Measurements from ENCODE around the gene WNT3A.

Gene WNT3A

DNA sequence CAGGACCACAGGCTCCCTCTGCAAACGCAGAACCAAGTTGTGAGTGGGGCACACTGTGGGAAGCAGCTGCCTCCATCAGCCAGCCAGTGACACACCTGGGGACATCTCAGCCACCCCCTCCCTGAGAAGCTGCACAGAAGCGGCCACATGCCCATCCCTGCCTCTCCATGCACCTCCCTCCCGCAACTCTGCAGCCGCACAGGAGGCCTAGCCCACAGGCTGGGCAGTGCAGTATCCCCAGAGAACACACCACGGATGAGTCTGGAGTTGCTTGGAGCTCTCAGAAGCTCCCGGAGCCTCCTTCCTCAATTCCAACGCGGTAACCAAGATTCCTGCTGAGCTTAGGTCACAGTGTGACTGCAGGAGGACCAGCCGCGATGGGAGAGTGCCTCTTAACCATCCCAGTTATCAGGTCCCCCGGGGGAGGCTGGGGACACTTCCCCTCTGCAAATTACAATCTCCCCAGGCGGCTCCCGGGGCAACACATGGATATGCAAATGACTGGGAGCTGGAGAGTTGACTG is 1.2 kb upstream of the WNT3A start:
- Histone ChIP-seq H3K27me3 (ENCODE audit: insufficient read depth, poor library complexity, severe bottlenecking) (peaks cover 55% of the 10 kb centered on the region), H3K27ac (replicated peaks) (no peak overlapping the region), H3K4me3 (replicated peaks; ENCODE audit: insufficient read depth, low read length) (no peak overlapping the region)
- DNase-seq (ENCODE audit: low read depth in 1 of 2, low spot score in 1 of 2): no peak
- no peak for TF ChIP-seq POLR2AphosphoS5 (IDR thresholded peaks at IDR 0.05; ENCODE audit: low read depth)
- TF ChIP-seq GABPA (IDR thresholded peaks at IDR 0.05; ENCODE audit: low read depth): no peak
- TF ChIP-seq SPI1 (IDR thresholded peaks at IDR 0.05; ENCODE audit: borderline replicate concordance, low read depth): no peak
- TF ChIP-seq, protein P1, sequence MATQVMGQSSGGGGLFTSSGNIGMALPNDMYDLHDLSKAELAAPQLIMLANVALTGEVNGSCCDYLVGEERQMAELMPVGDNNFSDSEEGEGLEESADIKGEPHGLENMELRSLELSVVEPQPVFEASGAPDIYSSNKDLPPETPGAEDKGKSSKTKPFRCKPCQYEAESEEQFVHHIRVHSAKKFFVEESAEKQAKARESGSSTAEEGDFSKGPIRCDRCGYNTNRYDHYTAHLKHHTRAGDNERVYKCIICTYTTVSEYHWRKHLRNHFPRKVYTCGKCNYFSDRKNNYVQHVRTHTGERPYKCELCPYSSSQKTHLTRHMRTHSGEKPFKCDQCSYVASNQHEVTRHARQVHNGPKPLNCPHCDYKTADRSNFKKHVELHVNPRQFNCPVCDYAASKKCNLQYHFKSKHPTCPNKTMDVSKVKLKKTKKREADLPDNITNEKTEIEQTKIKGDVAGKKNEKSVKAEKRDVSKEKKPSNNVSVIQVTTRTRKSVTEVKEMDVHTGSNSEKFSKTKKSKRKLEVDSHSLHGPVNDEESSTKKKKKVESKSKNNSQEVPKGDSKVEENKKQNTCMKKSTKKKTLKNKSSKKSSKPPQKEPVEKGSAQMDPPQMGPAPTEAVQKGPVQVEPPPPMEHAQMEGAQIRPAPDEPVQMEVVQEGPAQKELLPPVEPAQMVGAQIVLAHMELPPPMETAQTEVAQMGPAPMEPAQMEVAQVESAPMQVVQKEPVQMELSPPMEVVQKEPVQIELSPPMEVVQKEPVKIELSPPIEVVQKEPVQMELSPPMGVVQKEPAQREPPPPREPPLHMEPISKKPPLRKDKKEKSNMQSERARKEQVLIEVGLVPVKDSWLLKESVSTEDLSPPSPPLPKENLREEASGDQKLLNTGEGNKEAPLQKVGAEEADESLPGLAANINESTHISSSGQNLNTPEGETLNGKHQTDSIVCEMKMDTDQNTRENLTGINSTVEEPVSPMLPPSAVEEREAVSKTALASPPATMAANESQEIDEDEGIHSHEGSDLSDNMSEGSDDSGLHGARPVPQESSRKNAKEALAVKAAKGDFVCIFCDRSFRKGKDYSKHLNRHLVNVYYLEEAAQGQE (IDR thresholded peaks at IDR 0.05; ENCODE audit: insufficient replicate concordance, low read depth): no peak
- TF ChIP-seq, protein P2, sequence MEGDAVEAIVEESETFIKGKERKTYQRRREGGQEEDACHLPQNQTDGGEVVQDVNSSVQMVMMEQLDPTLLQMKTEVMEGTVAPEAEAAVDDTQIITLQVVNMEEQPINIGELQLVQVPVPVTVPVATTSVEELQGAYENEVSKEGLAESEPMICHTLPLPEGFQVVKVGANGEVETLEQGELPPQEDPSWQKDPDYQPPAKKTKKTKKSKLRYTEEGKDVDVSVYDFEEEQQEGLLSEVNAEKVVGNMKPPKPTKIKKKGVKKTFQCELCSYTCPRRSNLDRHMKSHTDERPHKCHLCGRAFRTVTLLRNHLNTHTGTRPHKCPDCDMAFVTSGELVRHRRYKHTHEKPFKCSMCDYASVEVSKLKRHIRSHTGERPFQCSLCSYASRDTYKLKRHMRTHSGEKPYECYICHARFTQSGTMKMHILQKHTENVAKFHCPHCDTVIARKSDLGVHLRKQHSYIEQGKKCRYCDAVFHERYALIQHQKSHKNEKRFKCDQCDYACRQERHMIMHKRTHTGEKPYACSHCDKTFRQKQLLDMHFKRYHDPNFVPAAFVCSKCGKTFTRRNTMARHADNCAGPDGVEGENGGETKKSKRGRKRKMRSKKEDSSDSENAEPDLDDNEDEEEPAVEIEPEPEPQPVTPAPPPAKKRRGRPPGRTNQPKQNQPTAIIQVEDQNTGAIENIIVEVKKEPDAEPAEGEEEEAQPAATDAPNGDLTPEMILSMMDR (IDR thresholded peaks at IDR 0.05; ENCODE audit: insufficient read depth, low read length): no peak

DNA sequence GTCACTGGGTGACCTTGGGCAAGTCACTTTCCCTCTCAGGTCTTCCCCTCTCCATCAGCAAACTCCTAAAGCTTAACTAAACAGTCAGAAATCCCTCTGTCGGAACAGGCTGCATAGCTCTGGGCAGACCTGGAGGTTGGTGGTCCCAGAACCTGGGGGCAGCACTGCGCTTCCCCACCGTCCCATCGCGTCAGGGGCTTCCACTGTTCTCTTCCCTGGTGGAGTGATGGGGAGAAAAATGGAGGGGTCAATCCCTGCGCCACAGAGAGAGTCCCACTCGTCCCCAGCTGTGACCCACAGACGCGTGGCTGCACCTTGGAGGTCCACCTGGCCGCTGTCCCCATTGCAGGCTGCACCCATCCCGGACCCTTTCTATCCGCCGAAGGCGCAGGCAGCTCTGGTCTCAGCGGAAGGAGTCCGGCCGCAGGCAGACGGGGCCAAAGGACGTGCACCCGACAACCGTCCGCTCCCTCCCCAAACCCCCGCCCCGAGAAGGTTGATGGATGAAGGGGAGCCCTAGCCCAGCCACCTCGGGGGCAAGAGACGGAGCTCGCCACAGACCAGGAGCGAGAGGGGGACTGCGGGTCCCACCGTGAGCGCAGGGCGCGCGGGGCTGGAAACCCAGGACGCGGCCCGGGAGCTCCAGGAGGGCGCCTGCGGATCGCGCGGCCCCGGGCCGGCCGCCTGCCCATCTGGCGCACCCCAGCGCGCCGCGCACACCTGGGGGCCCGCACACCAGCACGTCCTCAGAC is 588 bp upstream of the WNT3A start:
- H3K27me3 ChIP-seq (ENCODE audit: insufficient read depth, poor library complexity, severe bottlenecking): peaks cover 60% of the 10 kb centered on the region
- no peak overlapping the region for H3K27ac ChIP-seq (replicated peaks)
- H3K4me3 ChIP-seq (replicated peaks; ENCODE audit: insufficient read depth, low read length): no peak overlapping the region
- DNase-seq (ENCODE audit: low read depth in 1 of 2, low spot score in 1 of 2): no peak
- TF ChIP-seq, protein P1 (IDR thresholded peaks at IDR 0.05; ENCODE audit: insufficient replicate concordance, low read depth): no peak
- TF ChIP-seq POLR2AphosphoS5 (IDR thresholded peaks at IDR 0.05; ENCODE audit: low read depth): no peak
- TF ChIP-seq SPI1 (IDR thresholded peaks at IDR 0.05; ENCODE audit: borderline replicate concordance, low read depth): no peak
- TF ChIP-seq, protein P2 (IDR thresholded peaks at IDR 0.05; ENCODE audit: insufficient read depth, low read length): no peak
- TF ChIP-seq GABPA (IDR thresholded peaks at IDR 0.05; ENCODE audit: low read depth): no peak

DNA sequence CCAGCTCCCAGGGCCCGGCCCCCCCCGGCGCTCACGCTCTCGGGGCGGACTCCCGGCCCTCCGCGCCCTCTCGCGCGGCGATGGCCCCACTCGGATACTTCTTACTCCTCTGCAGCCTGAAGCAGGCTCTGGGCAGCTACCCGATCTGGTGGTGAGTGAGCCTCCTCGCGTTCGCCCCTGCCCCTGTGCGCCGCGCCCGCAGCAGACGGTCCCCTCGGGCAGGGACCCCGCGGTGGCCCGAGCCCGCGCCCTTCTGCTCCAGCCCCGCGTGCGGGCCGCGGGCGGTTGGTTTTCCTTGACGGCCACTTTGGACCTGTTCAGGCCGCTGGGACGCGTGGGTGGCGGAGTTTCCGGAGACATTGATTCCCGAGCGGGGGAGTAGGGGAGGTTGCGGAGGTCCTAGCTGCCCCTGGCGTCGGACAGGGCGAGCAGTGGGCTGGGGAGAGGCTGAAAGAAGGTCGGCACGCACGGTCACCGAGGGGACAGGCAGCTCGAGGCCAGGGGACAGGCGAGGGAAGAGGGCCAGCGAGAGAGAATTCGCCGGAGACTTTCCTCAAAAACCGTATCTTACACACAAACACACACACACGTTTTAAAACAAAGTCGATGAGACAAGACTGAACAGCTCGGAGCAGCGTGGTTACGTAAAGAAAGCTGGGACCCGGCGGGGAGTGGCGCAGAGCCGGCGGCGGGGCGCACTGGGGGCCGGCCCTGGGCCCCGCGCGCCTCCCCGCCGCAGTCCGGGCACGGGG is 427 bp downstream of the WNT3A start:
- peaks cover 61% of the 10 kb centered on the region for H3K27me3 ChIP-seq (ENCODE audit: insufficient read depth, poor library complexity, severe bottlenecking)
- TF ChIP-seq, protein P1 (IDR thresholded peaks at IDR 0.05; ENCODE audit: insufficient replicate concordance, low read depth): no peak
- TF ChIP-seq POLR2AphosphoS5 (IDR thresholded peaks at IDR 0.05; ENCODE audit: low read depth): no peak
- TF ChIP-seq, protein P2 (IDR thresholded peaks at IDR 0.05; ENCODE audit: insufficient read depth, low read length): no peak
- no peak for TF ChIP-seq SPI1 (IDR thresholded peaks at IDR 0.05; ENCODE audit: borderline replicate concordance, low read depth)
- TF ChIP-seq GABPA (IDR thresholded peaks at IDR 0.05; ENCODE audit: low read depth): no peak
- H3K4me3 ChIP-seq (replicated peaks; ENCODE audit: insufficient read depth, low read length): no peak overlapping the region
- H3K27ac ChIP-seq (replicated peaks): no peak overlapping the region
- DNase-seq (ENCODE audit: low read depth in 1 of 2, low spot score in 1 of 2): no peak

Measured in HL-60 (cell line).